A549 treated with RU486 at 1 μM for 4 hours (cell line): ENCODE measurements around the gene AP1S1. TPM values are rescaled to one million over a fixed set of nuclear protein-coding genes. Genes with fewer than 3 reads are reported as not detected.

Experiments used
- total RNA-seq: library from RNA; stranded (reverse); fragments of 200-300 nt; extraction: Qiagen RNA extraction; gene quantifications from 5 replicates; pipeline ENCODE4 v1.2.3, GENCODE V29; 2022; ENCODE audit warnings: low read depth

AP1S1 gene
- total RNA-seq = 132 to 142 TPM (median 140 TPM) in 5 replicates

GRCh38 chr7:101153969-101154692 lies at the start of gene AP1S1:
TSS of gene AP1S1 (plus strand) at chr7:101154476. CDS start at chr7:101154515, 39 bp downstream.

DNA sequence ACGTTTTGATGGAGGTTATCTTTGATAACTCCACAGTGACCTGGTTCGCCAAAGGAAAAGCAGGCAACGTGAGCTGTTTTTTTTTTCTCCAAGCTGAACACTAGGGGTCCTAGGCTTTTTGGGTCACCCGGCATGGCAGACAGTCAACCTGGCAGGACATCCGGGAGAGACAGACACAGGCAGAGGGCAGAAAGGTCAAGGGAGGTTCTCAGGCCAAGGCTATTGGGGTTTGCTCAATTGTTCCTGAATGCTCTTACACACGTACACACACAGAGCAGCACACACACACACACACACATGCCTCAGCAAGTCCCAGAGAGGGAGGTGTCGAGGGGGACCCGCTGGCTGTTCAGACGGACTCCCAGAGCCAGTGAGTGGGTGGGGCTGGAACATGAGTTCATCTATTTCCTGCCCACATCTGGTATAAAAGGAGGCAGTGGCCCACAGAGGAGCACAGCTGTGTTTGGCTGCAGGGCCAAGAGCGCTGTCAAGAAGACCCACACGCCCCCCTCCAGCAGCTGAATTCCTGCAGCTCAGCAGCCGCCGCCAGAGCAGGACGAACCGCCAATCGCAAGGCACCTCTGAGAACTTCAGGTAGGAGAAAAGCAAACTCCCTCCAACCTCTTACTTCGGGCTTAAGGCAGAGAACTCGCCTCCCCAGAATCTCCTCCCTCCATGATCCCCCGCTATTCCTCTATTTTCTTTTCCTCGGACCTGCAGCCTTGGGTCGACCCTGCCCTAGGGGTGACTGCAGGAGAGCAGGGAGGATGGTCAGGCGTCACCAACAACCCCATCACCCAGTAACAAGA lies 27.4 kb upstream of the AP1S1 start, which contains the start of gene SERPINE1:
Gene SERPINE1 (plus strand): TSS at position 454 of the 809 bp plus-strand sequence. CDS start 1,290 bp downstream, outside the sequence.

DNA sequence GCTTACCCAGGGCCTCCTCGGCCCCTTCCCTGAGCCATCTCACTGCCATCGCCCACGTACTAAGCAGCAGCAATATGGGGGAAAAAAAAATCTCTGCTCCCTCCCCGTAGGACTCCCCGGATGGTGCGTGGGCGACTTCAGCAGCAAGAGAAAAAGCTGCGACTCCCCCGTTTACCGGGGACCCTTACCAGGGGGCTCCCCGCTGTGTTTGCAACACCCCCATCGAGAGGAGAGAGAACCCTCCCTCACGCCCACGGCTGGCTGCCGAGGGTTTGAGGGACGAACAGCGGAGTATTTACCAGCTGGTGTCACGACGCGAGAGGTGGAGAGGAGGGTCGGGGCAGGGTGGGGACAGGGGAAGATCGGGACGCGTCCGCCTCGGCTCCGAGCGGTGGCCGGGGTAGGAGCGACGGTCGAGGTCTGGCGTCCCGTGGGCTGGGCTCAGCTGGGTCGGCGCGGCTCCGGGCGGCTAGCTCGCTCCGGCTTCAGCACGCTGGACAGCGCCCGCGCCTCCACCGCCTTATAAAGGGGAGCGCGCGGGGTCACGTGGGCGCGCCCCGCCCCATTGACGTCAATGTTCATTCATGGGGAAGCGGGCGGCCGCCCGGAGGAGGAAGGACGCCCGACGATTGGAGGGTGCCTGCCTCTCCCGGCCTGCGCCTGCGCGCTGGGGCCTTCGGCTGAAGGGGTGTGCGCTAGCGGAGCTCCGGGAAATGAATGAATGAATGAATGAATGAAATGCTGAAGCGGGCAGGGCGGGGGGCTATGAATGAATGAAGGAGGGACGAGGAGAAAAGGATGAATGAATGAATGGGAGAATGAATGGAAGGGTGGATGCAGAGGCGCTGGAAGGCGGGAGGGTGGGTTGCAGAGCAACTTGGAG lies 11.0 kb downstream of the AP1S1 start, which contains the start of gene VGF:
Gene VGF (minus strand): TSS at position 495 of the 883 bp plus-strand sequence. CDS start 726 bp downstream, outside the sequence.

GRCh38 chr7:101180130-101180755 lies 26.0 kb downstream of the AP1S1 start, which contains the start of gene NAT16:
TSS of gene NAT16 (minus strand) at chr7:101180293. CDS start at chr7:101174807, 5,486 bp downstream.

DNA sequence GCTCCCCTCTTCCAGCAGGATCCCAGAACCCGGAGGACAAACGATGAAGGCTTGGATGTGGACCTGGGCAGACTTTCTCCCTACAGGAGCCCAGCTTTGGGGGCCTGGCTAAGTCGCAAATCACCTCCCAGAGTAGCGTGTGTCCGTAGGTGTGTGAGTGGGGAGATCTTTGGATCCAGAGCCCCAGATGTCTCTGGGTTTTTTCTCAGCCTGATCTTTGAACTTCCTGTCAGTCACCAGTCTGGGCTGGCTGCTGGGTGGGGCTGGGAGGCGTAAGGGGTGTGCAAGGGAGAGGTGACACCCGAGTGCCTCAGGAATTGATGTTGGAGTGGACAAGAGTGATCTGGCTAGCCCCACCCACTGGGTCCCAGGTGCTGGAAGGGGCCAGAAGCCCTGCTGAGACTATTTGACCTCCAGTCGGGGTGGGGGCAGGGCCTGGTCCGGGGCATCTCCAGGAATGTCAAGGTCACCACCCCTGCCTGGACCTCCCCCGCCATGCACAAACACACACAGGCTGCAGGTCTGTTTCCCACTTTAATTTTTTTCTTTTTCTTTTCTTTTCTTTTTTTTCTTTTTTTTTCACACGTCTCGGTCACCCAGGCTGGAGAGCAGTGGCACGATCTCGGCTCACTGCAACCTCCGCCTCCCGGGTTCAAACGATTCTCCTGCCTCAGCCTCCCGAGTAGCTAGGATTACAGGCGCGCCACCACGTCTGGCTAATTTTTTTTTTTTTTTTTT lies 46.8 kb downstream of the AP1S1 start, which contains the start of gene MOGAT3:
Gene MOGAT3 (minus strand): TSS at position 175 of the 738 bp plus-strand sequence. CDS start 182 bp downstream, outside the sequence.

Other genes with a start within 250 kb of the AP1S1 start
- gene MUC3A, start 204.9 kb upstream of the AP1S1 start, total RNA-seq = 10.0 to 17.6 TPM (median 16.9 TPM) in 5 replicates
- 11.2 to 21.5 TPM (median 18.6 TPM) in 5 replicates for gene MUC12, start 184.9 kb upstream of the AP1S1 start, total RNA-seq
- 0.02 to 0.29 TPM (median 0.21 TPM) in 5 replicates for gene MUC17, start 134.4 kb upstream of the AP1S1 start, total RNA-seq
- 8.8 to 12.1 TPM (median 10.8 TPM) in 5 replicates for gene TRIM56, start 69.0 kb upstream of the AP1S1 start, total RNA-seq
- 868 to 1,053 TPM (median 898 TPM) in 5 replicates for gene SERPINE1, start 27.4 kb upstream of the AP1S1 start, total RNA-seq
- 7.8 to 20.9 TPM (median 15.1 TPM) in 5 replicates for gene VGF, start 11.1 kb downstream of the AP1S1 start, total RNA-seq
- 0.06 to 0.15 TPM (median 0.14 TPM) in 5 replicates for gene NAT16, start 25.8 kb downstream of the AP1S1 start, total RNA-seq
- not detected in 5 replicates for gene MOGAT3, start 46.6 kb downstream of the AP1S1 start, total RNA-seq
- gene PLOD3, start 63.1 kb downstream of the AP1S1 start, total RNA-seq = 60.2 to 81.0 TPM (median 74.2 TPM) in 5 replicates
- gene ZNHIT1, start 63.7 kb downstream of the AP1S1 start, total RNA-seq = 66.8 to 107 TPM (median 93.2 TPM) in 5 replicates
- 7.1 to 13.7 TPM (median 12.2 TPM) in 5 replicates for gene CLDN15, start 83.3 kb downstream of the AP1S1 start, total RNA-seq
- gene FIS1, start 90.6 kb downstream of the AP1S1 start, total RNA-seq = 120 to 145 TPM (median 139 TPM) in 5 replicates
- 51.8 to 55.9 TPM (median 54.9 TPM) in 5 replicates for gene IFT22, start 167.3 kb downstream of the AP1S1 start, total RNA-seq
- gene COL26A1, start 208.4 kb downstream of the AP1S1 start, total RNA-seq = 0.21 to 0.52 TPM (median 0.49 TPM) in 5 replicates